Measurements from ENCODE around the gene ENTPD1.
"Not testable (repeated sequence)": the region's sequence is repeated elsewhere in the genome, so short reads cannot be mapped to it uniquely, and the experiment has no call there.

ENTPD1 gene

DNA sequence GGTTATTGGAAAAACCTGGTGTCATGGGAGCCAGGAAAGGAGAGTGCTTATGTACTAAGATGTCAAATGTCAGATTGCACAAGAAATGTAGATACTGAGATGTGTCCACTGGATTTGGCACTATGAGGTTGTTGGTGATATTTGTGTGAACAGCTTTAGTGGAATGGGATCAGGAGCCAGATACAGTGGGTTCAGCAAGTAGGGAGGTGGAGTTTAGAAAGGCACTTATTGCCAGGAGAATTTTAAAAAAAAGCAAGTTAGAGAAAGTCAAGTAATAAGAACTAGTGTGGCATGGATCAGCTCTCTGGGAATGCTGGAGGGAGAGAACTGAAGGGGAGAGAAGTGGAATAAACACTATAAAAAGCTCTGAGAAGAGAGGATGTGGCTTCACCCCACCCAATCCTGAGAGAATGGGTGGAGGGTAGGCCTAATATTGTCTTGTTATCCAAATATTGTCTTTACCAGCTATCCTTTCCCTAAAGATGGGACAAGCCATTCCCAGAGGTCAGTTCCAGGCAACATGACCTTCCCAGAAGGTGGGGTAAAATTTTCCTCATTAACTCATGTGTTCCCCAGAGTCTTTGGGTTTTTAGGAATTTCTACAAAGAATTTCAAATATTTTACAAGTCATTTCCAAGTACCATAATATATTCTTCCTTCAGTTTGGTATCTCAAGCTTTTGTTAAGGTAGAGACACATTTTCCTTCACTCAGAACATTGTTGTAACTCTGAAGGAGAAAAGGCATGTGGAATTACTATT lies 42.3 kb downstream of the ENTPD1 start:
- DNase-seq = no peak

DNA sequence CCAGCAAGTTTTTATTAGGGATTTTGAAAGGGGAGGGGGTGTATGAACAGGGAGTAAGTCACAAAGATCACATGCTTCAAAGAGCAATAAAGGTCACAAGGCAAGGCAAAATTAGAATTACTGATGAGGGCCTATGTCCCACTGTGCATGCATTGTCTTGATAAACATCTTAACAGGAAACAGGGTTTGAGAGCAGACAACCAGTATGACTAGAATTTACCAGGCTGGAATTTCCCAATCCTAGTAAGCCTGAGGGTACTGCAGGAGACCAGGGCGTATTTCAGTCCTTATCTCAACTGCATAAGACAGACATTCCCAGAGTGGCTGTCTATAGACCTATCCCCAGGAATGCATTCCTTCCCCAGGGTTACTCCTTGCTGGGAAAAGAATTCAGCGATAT lies 44.3 kb downstream of the ENTPD1 start:
- not testable (repeated sequence) for DNase-seq

DNA sequence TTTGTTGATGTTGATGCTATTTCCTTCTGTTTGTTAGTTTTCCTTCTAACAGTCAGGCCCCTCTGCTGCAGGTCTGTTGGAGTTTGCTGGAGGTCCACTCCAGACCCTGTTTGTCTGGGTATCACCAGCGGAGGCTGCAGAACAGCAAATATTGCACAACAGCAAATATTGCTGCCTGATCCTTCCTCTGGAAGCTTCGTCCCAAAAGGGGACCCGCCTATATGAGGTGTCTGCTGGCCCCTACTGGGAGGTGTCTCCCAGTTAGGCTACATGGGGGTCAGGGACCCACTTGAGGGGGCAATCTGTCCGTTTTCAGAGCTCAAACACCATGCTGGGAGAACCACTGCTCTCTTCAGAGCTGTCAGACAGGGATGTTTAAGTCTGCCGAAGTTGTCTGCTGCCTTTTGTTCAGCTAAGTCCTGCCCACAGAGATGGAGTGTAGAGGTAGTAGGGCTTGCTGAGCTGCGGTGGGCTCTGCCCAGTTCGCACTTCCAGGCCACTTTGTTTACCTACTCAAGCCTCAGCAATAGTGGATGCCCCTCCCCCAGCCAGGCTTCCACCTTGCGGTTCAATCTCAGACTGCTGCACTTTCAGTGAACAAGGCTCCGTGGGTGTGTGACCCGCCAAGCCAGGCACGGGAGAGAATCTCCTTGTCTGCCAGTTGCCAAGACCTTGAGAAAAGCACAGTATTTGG lies 50.9 kb downstream of the ENTPD1 start:
- DNase-seq = not testable (repeated sequence)

DNA sequence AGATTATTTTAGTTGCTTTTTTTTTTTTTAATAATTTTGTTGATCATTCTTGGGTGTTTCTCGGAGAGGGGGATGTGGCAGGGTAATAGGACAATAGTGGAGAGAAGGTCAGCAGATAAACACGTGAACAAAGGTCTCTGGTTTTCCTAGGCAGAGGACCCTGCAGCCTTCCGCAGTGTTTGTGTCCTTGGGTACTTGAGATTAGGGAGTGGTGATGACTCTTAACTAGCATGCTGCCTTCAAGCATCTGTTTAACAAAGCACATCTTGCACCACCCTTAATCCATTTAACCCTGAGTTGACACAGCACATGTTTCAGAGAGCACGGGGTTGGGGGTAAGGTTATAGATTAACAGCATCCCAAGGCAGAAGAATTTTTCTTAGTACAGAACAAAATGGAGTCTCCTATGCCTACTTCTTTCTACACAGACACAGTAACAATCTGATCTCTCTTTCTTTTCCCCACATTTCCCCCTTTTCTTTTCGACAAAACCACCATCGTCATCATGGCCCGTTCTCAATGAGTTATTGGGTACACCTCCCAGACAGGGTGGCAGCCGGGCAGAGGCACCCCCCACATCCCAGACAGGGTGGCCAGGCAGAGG lies 52.8 kb downstream of the ENTPD1 start:
- not testable (repeated sequence) for DNase-seq

DNA sequence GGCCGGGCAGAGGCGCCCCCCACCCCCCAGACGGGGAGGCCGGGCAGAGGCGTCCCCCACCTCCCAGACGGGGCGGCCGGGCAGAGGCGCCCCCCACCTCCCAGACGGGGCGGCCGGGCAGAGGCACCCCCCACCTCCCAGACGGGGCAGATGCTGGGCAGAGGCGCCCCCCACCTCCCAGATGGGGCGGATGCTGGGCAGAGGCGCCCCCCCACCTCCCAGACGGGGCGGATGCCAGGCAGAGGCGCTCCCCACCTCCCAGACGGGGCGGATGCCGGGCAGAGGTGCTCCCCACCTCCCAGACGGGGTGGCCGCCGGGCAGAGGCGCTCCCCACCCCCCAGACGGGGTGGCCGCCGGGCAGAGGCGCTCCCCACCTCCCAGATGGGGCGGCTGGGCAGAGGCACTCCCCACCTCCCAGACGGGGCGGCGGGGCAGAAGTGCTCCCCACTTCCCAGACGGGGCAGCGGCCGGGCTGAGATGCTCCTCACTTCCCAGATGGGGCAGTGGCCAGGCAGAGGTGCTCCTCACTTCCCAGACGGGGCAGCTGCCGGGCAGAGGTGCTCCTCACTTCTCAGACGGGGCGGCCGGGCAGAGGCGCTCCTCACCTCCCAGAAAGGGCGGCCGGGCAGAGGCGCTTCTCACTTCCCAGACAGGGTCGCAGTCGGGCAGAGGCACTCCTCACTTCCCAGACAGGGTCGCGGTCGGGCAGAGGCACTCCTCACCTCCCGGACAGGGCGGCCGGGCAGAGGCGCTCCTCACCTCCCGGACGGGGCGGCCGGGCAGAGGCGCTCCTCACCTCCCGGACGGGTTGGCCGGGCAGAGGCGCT lies 53.6 kb downstream of the ENTPD1 start:
- no peak for DNase-seq

DNA sequence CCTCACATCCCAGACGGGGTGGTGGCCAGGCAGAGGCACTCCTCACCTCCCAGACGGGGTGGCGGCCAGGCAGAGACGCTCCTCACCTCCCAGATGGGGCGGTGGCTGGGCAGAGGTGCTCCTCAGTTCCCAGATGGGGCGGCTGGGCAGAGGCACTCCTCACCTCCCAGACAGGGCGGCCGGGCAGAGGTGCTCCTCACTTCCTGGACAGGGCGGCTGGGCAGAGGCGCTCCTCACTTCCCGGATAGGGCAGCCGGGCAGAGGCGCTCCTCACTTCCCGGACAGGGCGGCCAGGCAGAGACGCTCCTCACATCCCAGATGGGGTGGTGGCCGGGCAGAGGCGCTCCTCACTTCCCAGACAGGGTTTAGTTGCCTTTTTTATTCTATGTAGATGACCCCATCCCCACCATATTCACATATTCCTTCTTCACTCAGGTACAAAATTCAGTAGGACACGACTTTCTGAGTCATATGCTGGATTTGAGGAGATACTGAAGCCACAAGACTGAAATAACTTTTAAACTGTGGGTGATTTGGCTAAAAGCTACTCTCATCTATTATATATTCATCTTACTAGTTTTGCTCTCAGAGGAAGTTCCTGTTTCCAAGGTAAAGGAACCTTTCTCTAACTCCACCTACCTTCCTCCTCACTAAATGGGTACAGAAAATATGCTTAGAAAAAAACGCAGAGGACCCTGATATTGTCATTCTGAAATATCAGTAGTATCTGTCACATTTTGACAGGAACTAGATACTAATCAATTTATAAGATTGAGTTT lies 54.4 kb downstream of the ENTPD1 start:
- DNase-seq = no peak

DNA sequence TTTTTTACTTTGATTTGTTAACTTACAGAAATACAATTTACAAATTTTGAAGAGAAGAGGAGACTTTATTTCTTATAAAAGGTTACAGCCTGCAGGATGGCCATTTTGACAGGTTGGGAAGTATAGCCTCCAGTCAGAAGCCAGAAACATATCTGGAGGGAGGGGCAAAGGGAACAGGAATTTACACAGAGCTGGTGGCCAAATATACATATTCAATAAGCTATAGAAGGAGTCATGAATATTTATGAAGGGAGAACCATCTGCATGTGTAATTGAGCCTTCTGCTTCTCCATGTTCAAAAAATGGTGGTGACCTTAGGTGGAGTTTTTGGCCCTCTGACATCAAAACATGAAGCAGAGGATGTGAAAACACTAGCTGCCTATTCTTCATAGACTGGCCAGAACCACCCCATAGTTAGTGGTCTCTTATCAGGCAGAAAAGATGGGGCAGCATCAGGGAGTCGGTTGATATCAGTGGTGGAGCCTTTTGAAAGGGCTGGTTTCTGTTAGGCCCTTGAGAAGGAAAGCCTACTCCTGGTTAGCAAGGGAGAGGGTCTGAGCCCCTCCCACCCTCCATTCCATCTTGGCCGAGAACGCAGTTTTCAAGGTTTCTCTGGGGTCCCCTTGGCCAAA lies 57.2 kb downstream of the ENTPD1 start:
- DNase-seq = no peak

DNA sequence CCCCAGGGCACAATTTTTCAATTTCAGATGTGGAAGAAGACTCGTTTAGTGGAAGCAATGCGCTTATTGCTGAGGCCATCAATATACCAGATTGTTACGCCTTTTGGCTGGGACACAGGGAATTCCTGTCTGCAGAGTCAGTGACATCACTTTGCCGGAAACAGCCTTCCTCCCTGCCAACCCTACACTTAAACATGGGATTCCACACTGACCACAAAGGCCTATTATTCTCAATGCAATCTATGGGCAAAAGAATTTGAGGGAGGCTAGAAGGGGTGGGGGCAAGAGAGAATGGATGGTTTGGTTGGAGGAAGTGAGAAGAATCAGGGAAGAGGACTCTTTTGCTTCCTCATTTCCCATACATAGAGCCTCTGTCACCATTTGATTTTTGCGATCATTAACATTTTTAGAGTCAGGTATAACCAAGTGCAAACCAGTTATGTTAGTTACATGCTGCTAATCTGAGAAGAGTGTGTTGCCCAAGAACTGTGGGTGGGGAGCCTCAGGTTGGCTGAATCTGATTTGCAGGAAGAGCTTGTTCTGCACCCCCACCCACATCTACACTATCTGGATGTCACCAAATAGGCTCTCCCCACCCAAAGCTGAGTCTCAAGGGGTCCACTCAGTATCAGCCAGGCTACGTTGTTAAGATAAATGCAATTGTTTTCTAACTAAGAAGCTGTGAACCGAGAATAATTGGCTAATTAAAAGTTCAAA lies 58.2 kb downstream of the ENTPD1 start:
- DNase-seq = no peak

DNA sequence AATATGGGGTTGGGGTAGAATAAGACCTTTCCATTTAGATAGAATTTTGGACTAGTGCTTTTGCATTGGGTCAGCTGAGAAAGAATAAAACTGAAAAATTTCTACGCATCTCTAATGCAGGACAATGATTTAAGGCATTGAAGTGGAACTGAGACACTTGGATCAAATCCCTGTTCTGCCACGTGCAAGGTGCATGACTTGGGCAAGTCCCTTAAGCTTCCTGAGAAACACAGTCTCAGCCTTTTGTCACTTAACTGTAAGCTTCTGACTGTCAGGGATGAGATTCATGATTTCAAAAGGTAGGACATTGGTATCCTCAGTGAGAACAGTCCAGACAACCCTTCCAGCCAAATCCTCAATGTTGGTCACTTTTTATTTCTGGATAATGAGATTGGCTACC lies 59.2 kb downstream of the ENTPD1 start:
- no peak for DNase-seq

DNA sequence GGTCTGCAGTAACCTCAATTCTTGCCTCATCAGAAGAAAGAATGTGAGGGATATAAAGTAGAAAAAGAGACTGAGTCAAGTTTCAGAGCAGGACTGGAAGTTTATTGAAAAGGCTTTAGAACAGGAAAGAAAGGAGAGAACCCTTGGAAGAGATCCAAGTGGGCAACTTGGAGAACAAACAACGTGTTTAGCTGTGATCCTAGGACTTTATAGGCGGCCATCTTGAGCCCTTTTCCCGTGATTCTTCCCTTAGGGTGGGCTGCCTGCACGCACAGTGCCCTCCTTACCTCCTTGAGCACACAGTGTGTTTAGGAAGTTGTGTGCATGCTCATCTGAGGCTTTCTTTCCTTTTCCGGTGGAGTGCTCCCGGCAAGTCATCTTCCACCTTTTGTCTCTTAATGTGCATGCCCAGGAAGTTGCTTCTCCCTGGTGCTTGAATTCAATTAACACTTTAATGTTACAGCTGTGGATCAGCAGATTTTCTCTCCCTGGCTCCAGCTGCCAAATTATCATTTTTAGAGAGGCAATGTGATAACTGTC lies 59.8 kb downstream of the ENTPD1 start:
- no peak for DNase-seq

DNA sequence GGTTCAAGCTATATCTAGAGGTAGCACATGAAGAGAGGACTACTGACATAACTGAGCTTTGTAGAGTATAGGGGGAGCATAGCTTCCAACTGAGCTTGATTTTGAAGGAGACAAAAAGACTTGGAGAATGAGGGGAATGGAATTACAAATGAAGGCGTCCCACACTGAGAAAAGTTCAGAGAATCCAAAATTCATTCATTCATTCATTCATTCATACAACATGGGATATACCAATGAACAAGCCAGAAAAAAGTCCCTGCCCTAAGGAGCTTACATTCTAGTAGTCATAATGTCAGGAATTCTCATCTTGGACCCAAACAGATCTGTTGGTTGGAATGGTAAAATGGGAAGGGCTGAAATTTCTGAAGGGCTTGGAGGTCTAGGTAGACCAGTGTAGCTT lies 62.0 kb downstream of the ENTPD1 start:
- DNase-seq = no peak

DNA sequence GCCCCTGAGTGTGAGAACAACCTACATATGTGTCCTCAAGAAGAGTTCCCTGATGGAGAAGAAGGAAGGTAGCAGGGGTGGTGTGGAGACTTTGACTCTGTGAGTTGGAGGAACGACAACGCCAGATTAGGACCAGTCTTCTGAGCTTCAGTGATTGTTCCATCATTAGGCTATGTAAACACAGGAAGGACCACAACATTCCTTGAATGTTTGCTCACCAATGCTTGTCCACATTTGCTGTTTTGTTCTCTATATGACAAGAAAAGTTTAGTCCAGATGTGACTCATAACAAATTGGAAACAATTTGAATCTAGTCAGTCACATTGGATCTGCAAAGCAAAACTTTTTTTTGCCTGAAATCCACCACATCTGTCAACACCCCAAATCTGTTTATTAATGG lies 62.7 kb downstream of the ENTPD1 start:
- DNase-seq = no peak

DNA sequence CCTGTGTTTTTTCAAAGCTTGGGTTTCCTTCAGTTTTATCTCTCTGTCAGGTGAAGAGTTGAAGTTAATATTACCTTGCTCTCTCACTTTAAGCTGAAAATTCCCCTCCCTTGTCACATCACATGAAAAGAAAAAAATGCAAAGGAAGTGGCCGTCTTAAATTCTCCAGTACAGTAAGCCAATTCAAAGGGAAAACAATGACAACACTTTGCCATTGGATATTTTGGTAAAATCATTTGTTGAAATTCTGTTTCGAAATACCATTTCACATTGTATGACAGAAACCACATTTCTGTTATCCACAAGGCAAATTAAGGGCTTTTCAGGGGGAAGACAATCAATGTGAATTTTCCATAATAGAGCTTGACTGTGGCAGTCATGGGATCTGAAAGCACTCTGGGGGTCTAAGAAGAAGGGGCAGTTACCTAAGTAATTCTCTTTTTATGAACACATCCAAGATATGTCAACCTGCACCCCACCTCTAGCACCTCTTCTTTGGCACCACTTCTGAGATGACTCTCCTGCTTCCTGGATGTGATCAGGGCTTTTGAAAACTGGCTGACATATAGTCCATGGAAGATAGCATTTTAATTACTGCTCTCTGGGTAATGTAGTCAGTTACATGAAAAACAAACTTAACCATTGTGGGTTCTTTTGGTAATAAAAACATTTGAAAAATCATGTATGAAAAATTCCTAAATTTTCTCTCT lies 63.8 kb downstream of the ENTPD1 start:
- DNase-seq = no peak

DNA sequence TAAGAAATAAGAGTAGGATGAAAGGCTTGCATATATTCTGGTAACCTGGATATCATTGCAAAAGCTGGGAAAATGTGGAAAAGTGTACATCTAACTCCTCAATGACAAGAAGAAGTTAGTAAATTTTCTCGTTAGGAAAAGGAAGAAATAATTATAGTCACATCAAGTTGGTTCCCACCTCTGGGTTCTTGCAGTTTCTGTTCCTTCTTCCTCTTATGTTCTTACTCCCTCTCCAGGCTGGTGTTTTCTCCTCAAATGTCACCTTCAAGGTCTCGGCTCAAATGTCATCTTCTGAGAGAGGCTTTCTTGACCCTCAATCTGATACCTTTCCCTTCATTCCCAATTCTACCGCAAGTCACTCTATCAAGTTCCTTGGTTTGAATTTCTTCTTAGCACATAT lies 64.4 kb downstream of the ENTPD1 start:
- no peak for DNase-seq

DNA sequence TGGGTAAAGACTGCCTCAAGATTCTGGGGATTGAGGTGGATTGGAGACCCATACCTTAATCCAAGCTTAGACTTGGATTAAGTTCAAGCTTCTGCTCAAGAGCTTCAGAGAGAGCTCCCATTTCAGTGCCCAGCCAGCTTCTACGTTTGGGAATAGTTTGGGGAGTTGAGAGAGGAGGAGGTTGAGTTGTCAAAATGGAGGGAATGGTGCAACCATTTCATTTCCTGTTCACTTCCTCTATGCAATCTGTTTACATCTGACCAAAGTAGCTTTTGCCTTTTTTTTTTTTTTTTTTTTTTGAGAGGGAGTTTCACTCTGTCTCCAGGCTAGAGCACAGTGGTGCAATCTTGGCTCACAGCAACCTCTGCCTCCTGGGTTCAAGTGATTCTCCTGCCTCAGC lies 65.8 kb downstream of the ENTPD1 start:
- no peak for DNase-seq

DNA sequence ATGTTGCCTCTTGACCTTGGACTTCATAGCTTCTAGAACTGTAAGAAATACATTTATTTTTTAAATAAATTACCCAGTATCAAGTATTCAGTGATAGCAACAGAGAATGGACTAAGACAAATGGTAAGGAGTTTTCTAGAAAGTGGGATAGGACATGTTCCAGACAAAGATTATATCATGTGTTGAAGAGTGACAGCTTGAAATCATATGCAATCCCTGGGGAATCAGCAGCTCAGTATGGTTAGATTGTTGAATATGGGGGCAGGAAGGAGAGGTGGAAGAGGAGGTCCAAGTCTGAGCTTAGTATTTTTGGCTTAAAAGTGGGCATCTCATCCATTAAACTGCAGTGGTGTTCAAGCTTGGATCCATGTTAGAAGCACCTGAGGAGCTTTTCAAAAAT lies 74.1 kb downstream of the ENTPD1 start:
- DNase-seq = no peak

DNA sequence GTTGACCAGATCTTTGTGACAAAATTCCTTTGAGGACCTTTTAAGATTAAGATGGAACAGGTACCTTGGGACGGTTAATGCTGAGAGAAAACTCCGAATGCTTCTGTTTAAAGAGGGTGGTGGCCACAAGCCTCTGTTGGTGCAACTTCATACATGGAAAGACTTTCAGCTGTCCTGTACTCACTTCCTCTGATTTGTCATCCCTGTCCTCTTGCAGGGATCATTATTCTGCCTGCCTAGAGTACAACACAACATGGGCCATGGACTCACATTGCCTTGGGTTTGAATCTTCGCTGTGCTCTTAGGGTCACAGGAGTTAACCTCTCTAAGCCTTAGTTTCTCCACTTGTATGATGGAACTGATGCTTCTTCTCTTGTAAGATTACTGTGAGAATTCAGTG lies 75.1 kb downstream of the ENTPD1 start:
- no peak for DNase-seq

DNA sequence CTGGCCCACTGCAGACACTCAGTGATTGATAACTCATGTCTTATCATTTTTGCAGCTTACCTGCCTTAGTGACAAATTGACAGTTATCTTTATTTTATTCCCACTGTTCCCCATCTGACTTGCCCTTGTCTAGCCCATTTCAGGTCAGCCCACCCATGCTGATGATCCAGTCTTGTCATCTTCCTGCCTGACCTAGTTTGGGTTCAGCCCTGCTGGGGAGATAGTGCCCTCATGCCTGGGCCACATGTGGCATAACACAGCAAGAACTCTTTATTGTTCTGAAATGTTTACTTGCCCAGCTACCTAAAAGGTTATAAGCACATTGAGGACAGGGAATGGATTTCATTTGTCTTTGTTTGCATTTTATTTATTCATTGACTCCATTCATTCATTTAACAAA lies 75.6 kb downstream of the ENTPD1 start:
- no peak for DNase-seq

DNA sequence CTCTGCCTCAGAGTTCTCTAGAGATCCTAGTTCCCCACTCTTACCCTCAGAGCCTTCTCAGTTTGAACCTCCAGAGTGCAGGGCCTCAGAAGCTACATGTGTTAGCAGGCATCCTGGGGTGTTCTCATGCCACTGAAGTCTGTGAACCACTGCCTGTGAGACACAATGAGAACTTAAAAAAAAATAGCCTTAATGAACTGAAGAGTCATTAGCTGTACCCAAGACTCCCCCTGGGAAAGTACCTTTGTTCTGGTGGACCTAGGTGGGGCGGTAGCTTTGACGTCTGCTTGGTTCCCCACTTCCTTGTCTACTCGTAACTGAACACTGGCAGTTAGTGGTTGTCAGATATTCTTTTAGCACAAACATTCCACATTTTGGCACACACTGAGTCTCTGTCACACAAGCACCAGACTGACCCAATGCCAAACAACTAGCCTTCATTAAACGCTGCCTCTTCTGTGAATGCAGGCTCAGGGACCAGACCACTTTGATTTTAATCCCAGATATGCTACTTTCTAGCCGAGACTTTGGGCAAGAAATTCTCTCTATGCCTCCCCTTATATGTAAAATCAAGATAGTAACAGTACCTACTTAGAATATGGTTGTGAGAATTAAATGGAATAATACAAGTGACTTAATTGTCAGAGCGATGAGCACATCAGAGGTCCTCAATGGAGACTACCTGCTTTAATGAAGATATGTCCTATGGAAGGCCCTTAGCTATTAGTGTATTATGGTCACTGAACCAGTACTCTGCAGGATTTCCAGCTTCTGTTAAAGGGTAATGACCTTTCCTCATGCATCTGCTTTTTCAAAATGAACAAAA lies 76.5 kb downstream of the ENTPD1 start:
- DNase-seq = no peak

Measured in DMS 273 treated with DMSO at 0.1 percent for 48 hours (cell line).